CD14-positive monocyte (primary cell): ENCODE measurements around the gene HLA-DRA. TPM values are rescaled to one million over a fixed set of nuclear protein-coding genes. Genes with fewer than 3 reads are reported as not detected.

Source experiments
- DNase-seq, 3 donors: peaks; one replicate each; pipeline ENCODE4 v3.0.0-alpha.2; 2011 to 2022
- H2AFZ ChIP-seq: 2 replicates; pipeline ENCODE4 v1.6.0; 2012; ENCODE audit warnings: mild to moderate bottlenecking, low read depth, low read length, inconsistent platforms; ENCODE audit not compliant: insufficient read depth, poor library complexity, severe bottlenecking
- H3K27ac ChIP-seq, 2 donors: 1 replicate in 1 of 2; 2 replicates in 1 of 2; pipeline ENCODE4 v1.5.1; 2012 to 2013; ENCODE audit warnings: low read length in 2 of 2, control low read depth in 1 of 2, inconsistent platforms in 1 of 2, low read depth in 1 of 2, mild to moderate bottlenecking in 1 of 2
- H3K27me3 ChIP-seq, 2 donors: one replicate each; pipeline versions ENCODE4 v1.6.0 to v1.6.1; 2011 to 2013; ENCODE audit warnings: low read length in 2 of 2; ENCODE audit not compliant: control insufficient read depth in 2 of 2, insufficient read depth in 2 of 2
- H3K36me3 ChIP-seq, 2 donors: replicated peaks in 1 of 2; 1 replicate in 1 of 2; 2 replicates in 1 of 2; pipeline versions ENCODE4 v1.5.1 to v1.6.1; 2012 to 2013; ENCODE audit warnings: low read length in 2 of 2, control low read depth in 1 of 2, inconsistent platforms in 1 of 2, mild to moderate bottlenecking in 1 of 2; ENCODE audit not compliant: insufficient read depth in 2 of 2, control insufficient read depth in 1 of 2
- H3K4me1 ChIP-seq, 2 donors: 1 replicate in 1 of 2; 2 replicates in 1 of 2; pipeline versions ENCODE4 v1.5.1 to v1.6.1; 2012 to 2013; ENCODE audit warnings: low read length in 2 of 2, control low read depth in 1 of 2, inconsistent platforms in 1 of 2, mild to moderate bottlenecking in 1 of 2, moderate library complexity in 1 of 2; ENCODE audit not compliant: insufficient read depth in 2 of 2, control insufficient read depth in 1 of 2
- H3K4me2 ChIP-seq: replicated peaks from 2 replicates; pipeline ENCODE3; 2012; ENCODE audit warnings: low read length, moderate library complexity, mild to moderate bottlenecking; ENCODE audit not compliant: poor library complexity, severe bottlenecking; ENCODE audit errors: extremely low read depth
- H3K4me3 ChIP-seq, 3 experiments: fragments of 200-600 bp in 1 of 3; sonication (generic) in 1 of 3; replicated peaks in 1 of 3; 1 replicate in 2 of 3; 2 replicates in 1 of 3; pipeline ENCODE4 v1.5.1; 2011 to 2013; ENCODE audit warnings: low read length in 3 of 3, mild to moderate bottlenecking in 3 of 3, control low read depth in 2 of 3, low read depth in 2 of 3, inconsistent platforms in 1 of 3, moderate library complexity in 1 of 3
- H3K79me2 ChIP-seq: 2 replicates; pipeline ENCODE4 v1.6.0; 2012; ENCODE audit warnings: mild to moderate bottlenecking, control low read depth, inconsistent platforms, low read length, moderate library complexity; ENCODE audit not compliant: insufficient read depth
- H3K9ac ChIP-seq: 2 replicates; pipeline ENCODE4 v1.6.0; 2017; ENCODE audit warnings: low read length, mild to moderate bottlenecking; ENCODE audit not compliant: insufficient read depth, poor library complexity, severe bottlenecking
- H3K9me3 ChIP-seq, 2 donors: replicated peaks in 1 of 2; 1 replicate in 1 of 2; 2 replicates in 1 of 2; pipeline versions ENCODE4 v1.5.1 to v1.6.1; 2012 to 2013; ENCODE audit warnings: low read length in 2 of 2, control low read depth in 1 of 2; ENCODE audit not compliant: control insufficient read depth in 1 of 2, insufficient read depth in 1 of 2
- H4K20me1 ChIP-seq: 2 replicates; pipeline ENCODE4 v1.6.0; 2012; ENCODE audit warnings: mild to moderate bottlenecking, low read length, control low read depth, moderate library complexity; ENCODE audit not compliant: insufficient read depth
- H3K27ac Mint-ChIP-seq, 7 donors: one replicate each; pipeline ENCODE4 v1.8.0; 2020; ENCODE audit warnings: mild to moderate bottlenecking in 7 of 7, mixed read lengths in 7 of 7, moderate library complexity in 6 of 7, inconsistent platforms in 2 of 7
- H3K27me3 Mint-ChIP-seq, 3 donors: one replicate each; pipeline ENCODE4 v1.8.0; 2021 to 2022; ENCODE audit warnings: low read depth in 3 of 3, mild to moderate bottlenecking in 3 of 3, mixed read lengths in 3 of 3, moderate library complexity in 3 of 3, inconsistent platforms in 1 of 3
- H3K36me3 Mint-ChIP-seq, 2 donors: one replicate each; pipeline ENCODE4 v1.8.0; 2020; ENCODE audit warnings: mixed read lengths in 2 of 2, inconsistent platforms in 1 of 2, mild to moderate bottlenecking in 1 of 2
- H3K4me1 Mint-ChIP-seq: one replicate; pipeline ENCODE4 v1.8.0; 2020; ENCODE audit warnings: mild to moderate bottlenecking, mixed read lengths
- H3K4me3 Mint-ChIP-seq, 2 donors: one replicate each; pipeline ENCODE4 v1.8.0; 2020; ENCODE audit warnings: mild to moderate bottlenecking in 2 of 2, mixed read lengths in 2 of 2, moderate library complexity in 1 of 2
- H3K9me3 Mint-ChIP-seq, 7 donors: one replicate each; pipeline ENCODE4 v1.8.0; 2020 to 2022; ENCODE audit warnings: mixed read lengths in 7 of 7, mild to moderate bottlenecking in 6 of 7, moderate library complexity in 6 of 7, inconsistent platforms in 2 of 7
- CTCF ChIP-seq: fragments of 200-600 bp; IDR thresholded peaks from one replicate; pipeline ENCODE4 v1.8.0; 2022; ENCODE audit warnings: antibody characterized with exemption, mild to moderate bottlenecking
- WGBS: methylation state at CpG from one replicate; pipeline ENCODE4 v1.1.5; 2013; ENCODE audit warnings: missing lambda C conversion rate; ENCODE audit not compliant: insufficient coverage; 5-methylcytosine and 5-hydroxymethylcytosine counted together
- intact Hi-C, 2 donors: fragments of 100-400 bp; cut with micrococcal nuclease; formaldehyde crosslinking; loops; one replicate each; pipeline versions ENCODE4 v1.15.0 to v1.15.1; 2023
- polyA plus RNA-seq, 3 donors: library from polyadenylated mRNA; depleted of rRNA in 1 of 3; unstranded in 2 of 3; stranded (reverse) in 1 of 3; fragments of 300-500 nt in 2 of 3; fragments of >200 nt in 1 of 3; fragmentation: Illumina TruSeq in 2 of 3; gene quantifications; 1 replicate in 2 of 3; 2 replicates in 1 of 3; pipeline ENCODE4 v1.2.3, GENCODE V29; 2012 to 2021

HLA-DRA gene
- polyA plus RNA-seq, 3 donors: 4,194 to 5,181 (median 4,943) TPM

- no peaks in the 10 kb centered on the region for H3K4me1 ChIP-seq
- TF ChIP-seq CTCF: no peak
- H3K9me3 Mint-ChIP-seq: peaks cover 2 to 18% (median 12%) of the 10 kb centered on the region in 7 donors
- no peak overlapping the region for H3K4me3 Mint-ChIP-seq
- H4K20me1 ChIP-seq: peaks cover 8% of the 10 kb centered on the region
- peaks cover 6 to 11% of the 10 kb centered on the region in 2 donors for H3K36me3 ChIP-seq
- peaks cover 0 to 7% of the 10 kb centered on the region in 2 donors for H3K9me3 ChIP-seq
- H3K4me3 ChIP-seq: no peak overlapping the region
- no peak overlapping the region for H2AFZ ChIP-seq
- H3K27me3 ChIP-seq: peaks cover 0 to 2% of the 10 kb centered on the region in 2 donors
- WGBS: no CpG with 5 or more reads among the region's 3 CpGs
- no peaks in the 10 kb centered on the region for H3K79me2 ChIP-seq
- DNase-seq: no peak
- peaks cover 2 to 5% (median 4%) of the 10 kb centered on the region in 3 donors for H3K27me3 Mint-ChIP-seq
- H3K4me1 Mint-ChIP-seq: peaks cover 11% of the 10 kb centered on the region
- no peak overlapping the region for H3K9ac ChIP-seq
- intact Hi-C loops: no loop called here
- H3K4me2 ChIP-seq: no peak overlapping the region
- H3K27ac Mint-ChIP-seq: no peak overlapping the region
- no peak overlapping the region for H3K27ac ChIP-seq
- peaks cover 13 to 14% of the 10 kb centered on the region in 2 donors for H3K36me3 Mint-ChIP-seq
Measured at GRCh38 chr6:32449088-32449736, 9.5 kb downstream of the HLA-DRA start.

- H4K20me1 ChIP-seq: no peaks in the 10 kb centered on the region
- peaks cover 5 to 7% of the 10 kb centered on the region in 2 donors for H3K27me3 ChIP-seq
- intact Hi-C loops: no loop called here
- H3K4me3 ChIP-seq: no peak overlapping the region
- Mint-ChIP-seq H3K4me3 (no peak overlapping the region), H3K36me3 (no peaks in the 10 kb centered on the region), H3K27me3 (peaks cover 13 to 28% (median 17%) of the 10 kb centered on the region in 3 donors), H3K4me1 (peaks cover 22% of the 10 kb centered on the region), H3K27ac (no peak overlapping the region), H3K9me3 (peaks cover 4 to 23% (median 14%) of the 10 kb centered on the region in 7 donors)
- no peaks in the 10 kb centered on the region for H3K36me3 ChIP-seq
- DNase-seq: no peak
- peaks cover 0 to 4% of the 10 kb centered on the region in 2 donors for H3K4me1 ChIP-seq
- peaks cover 0 to 9% of the 10 kb centered on the region in 2 donors for H3K9me3 ChIP-seq
- no peak overlapping the region for H2AFZ ChIP-seq
- no peak overlapping the region for H3K27ac ChIP-seq
- WGBS: 92% methylated on average over 2 of the region's 4 CpGs
- H3K9ac ChIP-seq: no peak overlapping the region
- H3K4me2 ChIP-seq: no peak overlapping the region
- no peak for TF ChIP-seq CTCF
- H3K79me2 ChIP-seq: no peaks in the 10 kb centered on the region
Measured at GRCh38 chr6:32457054-32457453, 17.4 kb downstream of the HLA-DRA start.
